Measurements from ENCODE around the gene CFLAR. TPM values are rescaled to one million over a fixed set of nuclear protein-coding genes. Genes with fewer than 3 reads are reported as not detected.

CFLAR gene
- total and polyA plus RNA-seq, 2 of the 13 experiments (the other 11 are each of a cell fraction or from before 2014, with no cell fraction given): 43.8 to 92.1 TPM

- peak; percentile 61 for TF ChIP-seq DR1 (CRISPR knock-in tag; IDR thresholded peaks at IDR 0.05)
- TF ChIP-seq KDM1A (CRISPR knock-in tag; IDR thresholded peaks at IDR 0.05): no peak
- TF ChIP-seq ZNF431 (CRISPR knock-in tag; IDR thresholded peaks at IDR 0.05; ENCODE audit: borderline replicate concordance, low read depth): peak; percentile 92; the same call in 1 of the 2 replicates
- no peak for TF ChIP-seq ZKSCAN1 (IDR thresholded peaks at IDR 0.05; ENCODE audit: low read length)
- TF ChIP-seq ZNF543 (CRISPR knock-in tag; IDR thresholded peaks at IDR 0.05): peak; percentile 76
- no peak; the same call in 1 of the 2 replicates for TF ChIP-seq ARNTL (CRISPR knock-in tag; IDR thresholded peaks at IDR 0.05)
- 0 out of 2 replicates have a peak, but pooled peaks have one; percentile 58 for TF ChIP-seq ZNF513 (CRISPR knock-in tag; conservative IDR thresholded peaks at IDR 0.05)
- TF ChIP-seq HES4 (CRISPR knock-in tag; IDR thresholded peaks at IDR 0.05; ENCODE audit: borderline replicate concordance): 0 out of 2 replicates have a peak, but pooled peaks have one; percentile 3
- peak; percentile 47; the same call in 1 of the 2 replicates for TF ChIP-seq SP2 (CRISPR knock-in tag; IDR thresholded peaks at IDR 0.05)
- no peak for TF ChIP-seq LCORL (IDR thresholded peaks at IDR 0.05)
- 0 out of 2 replicates have a peak, but pooled peaks have one; percentile 23 for TF ChIP-seq LCORL (CRISPR knock-in tag; IDR thresholded peaks at IDR 0.05)
- TF ChIP-seq CENPX (CRISPR knock-in tag; IDR thresholded peaks at IDR 0.05): no peak
- peak; percentile 74 for TF ChIP-seq ZNF746 (CRISPR knock-in tag; IDR thresholded peaks at IDR 0.05)
- TF ChIP-seq ZNF547 (CRISPR knock-in tag; IDR thresholded peaks at IDR 0.05): peak; percentile 61; the same call in 1 of the 2 replicates
- TF ChIP-seq ESRRA (CRISPR knock-in tag; IDR thresholded peaks at IDR 0.05; ENCODE audit: low read depth): peak; percentile 82
- TF ChIP-seq ZSCAN31 (CRISPR knock-in tag; IDR thresholded peaks at IDR 0.05; ENCODE audit: low read depth): peak; percentile 83
- TF ChIP-seq SNRNP70 (IDR thresholded peaks at IDR 0.05; ENCODE audit: low read depth, low read length): no peak
- no peak; the same call in 1 of the 2 replicates for TF ChIP-seq AHDC1 (CRISPR knock-in tag; IDR thresholded peaks at IDR 0.05; ENCODE audit: borderline replicate concordance)
- no peak for TF ChIP-seq ATF7 (IDR thresholded peaks at IDR 0.05)
- TF ChIP-seq ATF7 (CRISPR knock-in tag; IDR thresholded peaks at IDR 0.05): peak; percentile 80; the same call in 1 of the 2 replicates
- no peak; the same call in 1 of the 2 replicates for TF ChIP-seq ZBTB2 (CRISPR knock-in tag; IDR thresholded peaks at IDR 0.05; ENCODE audit: low read depth)
- TF ChIP-seq TBX2 (CRISPR knock-in tag; IDR thresholded peaks at IDR 0.05; ENCODE audit: borderline replicate concordance): peak; percentile 84
These were observed at the start of gene CFLAR (continued) for GRCh38 chr2:201116115-201116958.
